A673 (cell line): ENCODE results near the gene COA1.

Experiments used
- EZH2 ChIP-seq: fragments of 200-600 bp; sonication (generic); IDR thresholded peaks from 2 replicates; pipeline ENCODE4 v1.6.1; 2017; ENCODE audit warnings: borderline replicate concordance, low read depth, mild to moderate bottlenecking, mixed read lengths, antibody characterized with exemption, low read length; ENCODE audit not compliant: poor library complexity, severe bottlenecking
- TF ChIP-seq, protein P1 (sequence below): fragments of 300-800, 200-600 bp; sonication (generic); conservative IDR thresholded peaks from 2 replicates; pipeline ENCODE4 v1.5.1; 2017; ENCODE audit warnings: low read depth, mild to moderate bottlenecking, antibody characterized with exemption, low read length, moderate library complexity, mixed read lengths

DNA sequence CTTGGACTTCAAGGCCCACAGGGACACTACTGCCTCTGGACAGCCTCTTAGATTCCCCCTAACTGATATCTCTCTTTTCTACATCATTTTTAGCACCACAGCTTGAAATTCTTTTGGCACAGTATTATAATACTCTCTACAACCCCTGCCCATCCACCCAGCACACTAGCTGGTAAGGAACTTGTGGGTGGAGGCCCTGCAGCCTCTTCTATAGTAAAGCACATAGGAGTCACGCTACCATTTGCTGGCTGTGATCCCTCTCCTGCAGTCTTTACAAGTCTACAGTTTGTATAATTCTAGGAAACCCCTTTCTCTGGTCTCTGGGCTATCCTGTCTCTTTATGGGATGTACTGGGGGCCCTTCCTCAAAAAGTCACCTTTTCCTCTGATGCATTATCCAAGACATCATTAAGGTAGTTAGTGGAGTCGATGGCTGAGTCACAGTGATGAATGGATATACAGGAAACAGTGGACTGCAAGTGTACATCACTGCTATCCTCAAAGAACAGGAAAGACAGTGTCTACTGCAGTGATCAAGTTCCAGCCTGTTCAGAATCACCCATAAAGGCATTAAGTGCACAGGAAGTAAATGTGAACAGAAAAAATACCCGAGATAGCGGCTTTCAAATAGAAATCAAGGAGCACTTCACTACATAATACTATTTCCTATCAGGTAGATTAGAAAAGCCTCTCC, 92.1 kb downstream of the COA1 start:
- TF ChIP-seq, protein P1, sequence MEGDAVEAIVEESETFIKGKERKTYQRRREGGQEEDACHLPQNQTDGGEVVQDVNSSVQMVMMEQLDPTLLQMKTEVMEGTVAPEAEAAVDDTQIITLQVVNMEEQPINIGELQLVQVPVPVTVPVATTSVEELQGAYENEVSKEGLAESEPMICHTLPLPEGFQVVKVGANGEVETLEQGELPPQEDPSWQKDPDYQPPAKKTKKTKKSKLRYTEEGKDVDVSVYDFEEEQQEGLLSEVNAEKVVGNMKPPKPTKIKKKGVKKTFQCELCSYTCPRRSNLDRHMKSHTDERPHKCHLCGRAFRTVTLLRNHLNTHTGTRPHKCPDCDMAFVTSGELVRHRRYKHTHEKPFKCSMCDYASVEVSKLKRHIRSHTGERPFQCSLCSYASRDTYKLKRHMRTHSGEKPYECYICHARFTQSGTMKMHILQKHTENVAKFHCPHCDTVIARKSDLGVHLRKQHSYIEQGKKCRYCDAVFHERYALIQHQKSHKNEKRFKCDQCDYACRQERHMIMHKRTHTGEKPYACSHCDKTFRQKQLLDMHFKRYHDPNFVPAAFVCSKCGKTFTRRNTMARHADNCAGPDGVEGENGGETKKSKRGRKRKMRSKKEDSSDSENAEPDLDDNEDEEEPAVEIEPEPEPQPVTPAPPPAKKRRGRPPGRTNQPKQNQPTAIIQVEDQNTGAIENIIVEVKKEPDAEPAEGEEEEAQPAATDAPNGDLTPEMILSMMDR = no peak
- TF ChIP-seq EZH2 = no peak
